Measurements from ENCODE around the gene ZGPAT. TPM values are rescaled to one million over a fixed set of nuclear protein-coding genes. Genes with fewer than 3 reads are reported as not detected.

ZGPAT gene
- total and polyA plus RNA-seq, 2 of the 8 experiments (the other 6 are each of a cell fraction or from before 2014, with no cell fraction given): 14.5 to 21.4 TPM

DNA sequence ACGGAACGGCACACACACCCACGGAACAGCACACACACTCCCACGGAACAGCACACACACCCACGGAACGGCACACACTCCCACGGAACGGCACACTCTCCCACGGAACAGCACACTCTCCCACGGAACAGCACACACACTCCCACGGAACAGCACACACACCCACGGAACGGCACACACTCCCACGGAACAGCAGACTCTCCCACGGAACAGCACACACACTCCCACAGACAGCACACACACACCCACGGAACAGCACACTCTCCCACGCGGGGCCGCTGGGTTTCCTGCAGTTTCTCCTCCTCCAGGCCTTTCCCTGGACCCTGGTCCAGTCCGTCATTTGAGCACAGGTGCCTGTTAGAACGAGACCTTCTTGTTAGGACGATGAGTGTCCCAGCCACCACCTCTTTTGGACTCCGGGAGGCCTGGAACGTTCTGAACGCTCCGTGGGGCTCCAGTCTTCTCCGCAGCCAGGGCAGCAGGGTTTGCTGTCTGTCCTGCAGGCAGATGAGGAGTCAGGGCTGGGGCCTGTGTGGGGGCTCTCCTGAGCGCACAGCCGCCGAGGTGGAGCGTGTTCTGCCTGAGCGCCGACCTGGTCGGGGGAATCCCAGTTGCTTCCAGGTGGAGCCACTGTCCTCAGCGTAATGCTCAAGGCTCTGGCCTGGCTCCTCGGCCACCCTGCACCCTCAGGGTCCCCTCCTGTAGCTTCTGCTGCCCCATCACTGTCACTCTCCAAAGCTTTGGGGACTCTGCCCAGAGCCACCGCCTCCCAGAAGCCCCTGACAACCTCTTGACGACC is 29.0 kb upstream of the ZGPAT start:
- no peak overlapping the region for H2AK5ac ChIP-seq (ENCODE audit: low read depth, low read length)
- no peak overlapping the region for H2BK12ac ChIP-seq (ENCODE audit: low read depth, low read length)
- H3K79me1 ChIP-seq (ENCODE audit: low read depth, low read length): no peaks in the 10 kb centered on the region
- no peaks in the 10 kb centered on the region for H3K4me1 ChIP-seq (replicated peaks in 1 of 4; ENCODE audit: control insufficient read depth in 3 of 4, insufficient read depth in 4 of 4, low read length in 3 of 4)
- no peak overlapping the region for H3K56ac ChIP-seq (replicated peaks; ENCODE audit: insufficient read length, low read depth, low read length)
- no peak overlapping the region for H3K18ac ChIP-seq (ENCODE audit: extremely low read depth, low read length)
- no peak overlapping the region for H3K14ac ChIP-seq (ENCODE audit: insufficient read length)
- no peak overlapping the region for H3K9ac ChIP-seq (replicated peaks in 1 of 4; ENCODE audit: extremely low read depth in 1 of 4, low read depth in 3 of 4, low read length in 3 of 4)
- no peak overlapping the region for H2AFZ ChIP-seq (ENCODE audit: low read length)
- no peaks in the 10 kb centered on the region for H3K9me3 ChIP-seq (ENCODE audit: insufficient read depth in 2 of 2, low read depth in 1 of 2, low read length in 1 of 2)
- H2BK5ac ChIP-seq (ENCODE audit: low read depth, low read length): no peak overlapping the region; the same call in 1 of the 2 replicates
- H3K79me2 ChIP-seq (ENCODE audit: control insufficient read depth in 1 of 2, insufficient read depth in 2 of 2, low read length in 2 of 2): no peaks in the 10 kb centered on the region
- WGBS, 2 experiments (ENCODE audit: extremely low coverage in 1 of 2, insufficient coverage in 1 of 2, insufficient read length in 1 of 2, insufficient replicate concordance in 2 of 2, low coverage in 1 of 2, low lambda C conversion rate in 2 of 2, missing lambda C conversion rate in 1 of 2): 92% methylated on average over 38 of the region's 38 CpGs; no CpG with 5 or more reads in 1 of the 2 experiments
- FAIRE-seq (no peak), DNase-seq (ENCODE audit: low read depth in 1 of 2, low spot score in 2 of 2) (no peak)
- no peak overlapping the region for H2BK120ac ChIP-seq (replicated peaks; ENCODE audit: low read depth, low read length)
- ChIA-PET POLR2A (ENCODE audit: partially characterized antibody) (interaction anchor here (1.0 to 1.7 kb wide), 4 partner anchors 10 to 19 kb away, joined by 3 to 6 read pairs (median 5); no protein-coding TSS in a partner anchor), CTCF (ENCODE audit: partially characterized antibody) (interaction anchor here (0.7 to 0.9 kb wide), 2 partner anchors 17 to 140 kb away, joined by 3 to 4 read pairs; no protein-coding TSS in a partner anchor)
- peaks cover 0 to 7% of the 10 kb centered on the region in 2 experiments for H4K20me1 ChIP-seq (replicated peaks in 1 of 2; ENCODE audit: control insufficient read depth in 1 of 2, insufficient read depth in 2 of 2, low read length in 2 of 2)
- no peak overlapping the region for H3K4me3 ChIP-seq (ENCODE audit: extremely low read depth in 1 of 4, insufficient read depth in 2 of 4, low read depth in 3 of 4, low read length in 4 of 4)
- H4K5ac ChIP-seq (ENCODE audit: insufficient read length, low read depth, low read length): no peak overlapping the region
- no peaks in the 10 kb centered on the region; the same call in 1 of the 2 replicates for H3K23me2 ChIP-seq (ENCODE audit: low read depth, low read length)
- peaks cover 2 to 9% (median 4%) of the 10 kb centered on the region in 4 experiments; a peak in 4 of 8 replicates for H3K36me3 ChIP-seq (ENCODE audit: control insufficient read depth in 2 of 4, insufficient read depth in 4 of 4, low read length in 3 of 4)
- H3K27ac ChIP-seq (ENCODE audit: low read depth, low read length): no peak overlapping the region
- H4K8ac ChIP-seq (ENCODE audit: extremely low read depth, insufficient read depth, low read length): no peak overlapping the region
- no peak overlapping the region for H2BK15ac ChIP-seq (ENCODE audit: low read length)
- H3K27me3 ChIP-seq (replicated peaks in 1 of 4; ENCODE audit: control insufficient read depth in 3 of 4, extremely low read depth in 1 of 4, insufficient read depth in 3 of 4, low read length in 3 of 4): no peaks in the 10 kb centered on the region
- H2BK20ac ChIP-seq (ENCODE audit: low read length): no peak overlapping the region
- no peak overlapping the region for H4K91ac ChIP-seq (replicated peaks; ENCODE audit: insufficient read length, low read length)
- H3K4ac ChIP-seq (replicated peaks; ENCODE audit: insufficient read length, low read depth, low read length): no peak overlapping the region
- no peak overlapping the region for H3K23ac ChIP-seq (ENCODE audit: insufficient read length)
- H3K4me2 ChIP-seq (ENCODE audit: insufficient read depth in 1 of 2, low read depth in 2 of 2, low read length in 2 of 2): no peak overlapping the region
- TF ChIP-seq SRF (IDR thresholded peaks at IDR 0.05; ENCODE audit: low read depth, low read length) (no peak), CBX5 (IDR thresholded peaks at IDR 0.05; ENCODE audit: low read depth, low read length) (no peak), BCL11A (IDR thresholded peaks at IDR 0.05; ENCODE audit: low read depth in 2 of 2, low read length in 2 of 2) (no peak), YY1 (IDR thresholded peaks at IDR 0.05; ENCODE audit: low read depth, low read length) (no peak), TCF12 (IDR thresholded peaks at IDR 0.05; ENCODE audit: low read depth, low read length) (no peak), TBP (IDR thresholded peaks at IDR 0.05; ENCODE audit: low read depth, low read length) (no peak), TEAD4 (IDR thresholded peaks at IDR 0.05; ENCODE audit: low read depth, low read length) (no peak), CEBPB (IDR thresholded peaks at IDR 0.05; ENCODE audit: low read depth, low read length) (no peak), NRF1 (IDR thresholded peaks at IDR 0.05; ENCODE audit: low read depth, low read length) (no peak), EZH2 (IDR thresholded peaks at IDR 0.05; ENCODE audit: low read depth, low read length, severe bottlenecking) (no peak), CTBP2 (IDR thresholded peaks at IDR 0.05; ENCODE audit: borderline replicate concordance, insufficient read depth, insufficient read length, low read length) (no peak)
- TF ChIP-seq, protein P1, sequence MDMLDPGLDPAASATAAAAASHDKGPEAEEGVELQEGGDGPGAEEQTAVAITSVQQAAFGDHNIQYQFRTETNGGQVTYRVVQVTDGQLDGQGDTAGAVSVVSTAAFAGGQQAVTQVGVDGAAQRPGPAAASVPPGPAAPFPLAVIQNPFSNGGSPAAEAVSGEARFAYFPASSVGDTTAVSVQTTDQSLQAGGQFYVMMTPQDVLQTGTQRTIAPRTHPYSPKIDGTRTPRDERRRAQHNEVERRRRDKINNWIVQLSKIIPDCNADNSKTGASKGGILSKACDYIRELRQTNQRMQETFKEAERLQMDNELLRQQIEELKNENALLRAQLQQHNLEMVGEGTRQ (IDR thresholded peaks at IDR 0.05; ENCODE audit: low read length): no peak

Measured in H1 (cell line).